Ovary (tissue), 9 donors: ENCODE results near the gene SLC5A6. TPM values are rescaled to one million over a fixed set of nuclear protein-coding genes. Genes with fewer than 3 reads are reported as not detected.
A peak's percentile ranks its signal among the peaks of the same experiment; 100 is the strongest.
"Not testable (repeated sequence)": the region's sequence is repeated elsewhere in the genome, so short reads cannot be mapped to it uniquely, and the experiment has no call there.

ENCODE experiments used
- DNase-seq, 5 donors: peaks; one replicate each; pipeline ENCODE4 v3.0.0-alpha.2; 2019 to 2020
- H3K27ac ChIP-seq, 2 donors: fragments of 200-600 bp; one replicate each; pipeline versions ENCODE4 v1.5.1 to v1.8.0; 2019 to 2022
- H3K27me3 ChIP-seq: fragments of 200-600 bp; one replicate; pipeline ENCODE4 v1.8.0; 2022
- H3K36me3 ChIP-seq: fragments of 200-600 bp; sonication (generic); one replicate; pipeline ENCODE4 v1.5.1; 2019
- H3K4me1 ChIP-seq: one replicate; pipeline ENCODE4 v1.8.1; 2013; ENCODE audit warnings: mild to moderate bottlenecking, moderate library complexity; ENCODE audit not compliant: insufficient read depth
- H3K4me3 ChIP-seq: fragments of 200-600 bp; sonication (generic); one replicate; pipeline ENCODE4 v1.5.1; 2017
- H3K9me3 ChIP-seq, 2 donors: fragments of 200-600 bp in 1 of 2; sonication (generic) in 1 of 2; one replicate each; pipeline versions ENCODE4 v1.5.1 to v1.8.1; 2013 to 2019; ENCODE audit warnings: mild to moderate bottlenecking in 1 of 2, moderate library complexity in 1 of 2
- EP300 ChIP-seq: sonication (generic); formaldehyde crosslinking; IDR thresholded peaks from one replicate; pipeline ENCODE4 v1.6.1; 2017; ENCODE audit warnings: antibody characterized with exemption
- POLR2A ChIP-seq: fragments of 450-650 bp; IDR thresholded peaks from one replicate; pipeline ENCODE4 v1.6.1; 2017; ENCODE audit warnings: antibody characterized with exemption, mild to moderate bottlenecking, moderate library complexity
- WGBS, 3 donors: extraction: QIAGEN DNeasy Blood & Tissue Kit in 1 of 3; methylation state at CpG; one replicate each; pipeline versions ENCODE4 v1.1.5 to v1.1.7; 2013 to 2017; 5-methylcytosine and 5-hydroxymethylcytosine counted together
- intact Hi-C, 4 donors: fragments of 100-400 bp; cut with DNase I; formaldehyde crosslinking; loops; one replicate each; pipeline versions ENCODE4 v1.11.0 to v1.15.1; 2022 to 2023
- polyA plus RNA-seq, 2 donors: library from polyadenylated mRNA; stranded (reverse); fragments of 200-250 nt in 1 of 2; fragments of 350-450 nt in 1 of 2; fragmentation: Illumina TruSeq in 1 of 2; extraction: RNeasy Lipid Tissue Mini Kit (QIAGEN cat#74804) in 1 of 2; gene quantifications; one replicate each; pipeline ENCODE4 v1.2.3, GENCODE V29; 2013 to 2014
- total RNA-seq, 7 donors: library from RNA; depleted of rRNA in 2 of 7; stranded (reverse); fragments of >200 nt in 2 of 7; fragmentation: NEBNext Ultra II Directional in 3 of 7; extraction: Animal tissue kit (Norgen Biotek cat#: 25700) in 3 of 7; gene quantifications; one replicate each; pipeline versions ENCODE4 v1.1.0 to v1.2.4, GENCODE V29; 2016 to 2023
- TF ChIP-seq, protein P1 (sequence below), 3 donors: fragments of 450-650 bp in 2 of 3; fragments of 200-600 bp in 1 of 3; IDR thresholded peaks; one replicate each; pipeline versions ENCODE4 v1.5.1 to v1.8.0; 2016 to 2022; ENCODE audit warnings: antibody characterized with exemption in 3 of 3, mild to moderate bottlenecking in 1 of 3
- donor health status: DM: no; HTN: no; CAD: no; lungs with moderate emphysema.
- donor health status: DM: no; HTN: no; CAD: no.
- donor health status: Bipolar disorder and iron deficiency.
- donor health status: DM: yes; HTN: yes; CAD: no.
- donor health status: DM: no; HTN: no; CAD: no.
- donor health status: DM: yes; HTN: yes; CAD: no.

The SLC5A6 gene
- total and polyA plus RNA-seq, 9 donors: 11.2 to 37.9 (median 19.2) TPM

DNA sequence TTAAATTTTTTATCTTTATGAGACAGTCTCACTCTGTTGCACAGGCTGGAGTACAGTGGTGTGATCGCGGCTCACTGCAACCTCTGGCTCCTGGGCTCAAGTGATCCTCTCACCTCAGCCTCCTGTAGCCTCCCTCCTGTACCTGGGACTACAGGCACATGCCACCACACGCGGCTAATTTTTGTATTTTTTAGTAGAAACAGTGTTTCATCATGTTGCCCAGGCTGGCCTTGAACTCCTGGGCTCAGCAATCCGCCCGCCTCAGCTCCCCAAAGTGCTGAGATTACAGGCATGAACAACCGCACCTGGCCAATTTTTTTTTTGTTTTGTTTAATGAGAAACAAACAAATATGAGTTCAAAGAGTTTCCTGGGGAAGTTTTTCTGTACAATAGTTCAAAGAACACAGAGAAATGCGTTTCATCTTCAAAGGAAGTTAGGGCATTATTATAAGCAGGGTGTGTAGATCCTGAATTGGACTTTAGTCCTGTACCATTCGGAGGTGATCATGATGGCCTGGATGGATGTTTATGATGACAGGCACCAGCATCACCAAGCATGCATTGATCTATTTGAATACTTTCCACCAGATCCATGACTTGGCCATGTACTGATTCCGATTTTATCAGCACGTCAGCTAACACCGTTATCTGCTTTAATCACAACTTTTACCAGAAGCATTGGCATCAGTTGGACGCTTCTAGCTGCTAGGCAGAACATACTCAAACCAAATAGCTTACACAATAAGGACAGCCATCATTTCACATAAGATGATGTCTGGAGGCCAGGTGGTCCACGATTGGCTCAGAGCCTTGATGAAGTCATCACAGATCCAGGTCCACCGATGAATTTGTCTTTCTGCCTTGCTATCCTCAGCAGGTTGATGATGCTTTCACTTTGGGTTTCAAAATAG lies 34.4 kb downstream of the SLC5A6 start:
- WGBS, 3 donors: 68 to 82% (median 71%) methylated on average over 15 of the region's 15 CpGs
- intact Hi-C loops: no loop called here
- H3K27me3 ChIP-seq: no peaks in the 10 kb centered on the region
- no peak overlapping the region for H3K4me3 ChIP-seq
- H3K36me3 ChIP-seq: no peaks in the 10 kb centered on the region
- no peak for DNase-seq
- no peak overlapping the region for H3K27ac ChIP-seq
- TF ChIP-seq, protein P1, sequence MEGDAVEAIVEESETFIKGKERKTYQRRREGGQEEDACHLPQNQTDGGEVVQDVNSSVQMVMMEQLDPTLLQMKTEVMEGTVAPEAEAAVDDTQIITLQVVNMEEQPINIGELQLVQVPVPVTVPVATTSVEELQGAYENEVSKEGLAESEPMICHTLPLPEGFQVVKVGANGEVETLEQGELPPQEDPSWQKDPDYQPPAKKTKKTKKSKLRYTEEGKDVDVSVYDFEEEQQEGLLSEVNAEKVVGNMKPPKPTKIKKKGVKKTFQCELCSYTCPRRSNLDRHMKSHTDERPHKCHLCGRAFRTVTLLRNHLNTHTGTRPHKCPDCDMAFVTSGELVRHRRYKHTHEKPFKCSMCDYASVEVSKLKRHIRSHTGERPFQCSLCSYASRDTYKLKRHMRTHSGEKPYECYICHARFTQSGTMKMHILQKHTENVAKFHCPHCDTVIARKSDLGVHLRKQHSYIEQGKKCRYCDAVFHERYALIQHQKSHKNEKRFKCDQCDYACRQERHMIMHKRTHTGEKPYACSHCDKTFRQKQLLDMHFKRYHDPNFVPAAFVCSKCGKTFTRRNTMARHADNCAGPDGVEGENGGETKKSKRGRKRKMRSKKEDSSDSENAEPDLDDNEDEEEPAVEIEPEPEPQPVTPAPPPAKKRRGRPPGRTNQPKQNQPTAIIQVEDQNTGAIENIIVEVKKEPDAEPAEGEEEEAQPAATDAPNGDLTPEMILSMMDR (IDR thresholded peaks at IDR 0.05): no peak
- no peak for TF ChIP-seq EP300
- TF ChIP-seq POLR2A: no peak
- H3K4me1 ChIP-seq: peaks cover 14% of the 10 kb centered on the region
- H3K9me3 ChIP-seq: no peaks in the 10 kb centered on the region

DNA sequence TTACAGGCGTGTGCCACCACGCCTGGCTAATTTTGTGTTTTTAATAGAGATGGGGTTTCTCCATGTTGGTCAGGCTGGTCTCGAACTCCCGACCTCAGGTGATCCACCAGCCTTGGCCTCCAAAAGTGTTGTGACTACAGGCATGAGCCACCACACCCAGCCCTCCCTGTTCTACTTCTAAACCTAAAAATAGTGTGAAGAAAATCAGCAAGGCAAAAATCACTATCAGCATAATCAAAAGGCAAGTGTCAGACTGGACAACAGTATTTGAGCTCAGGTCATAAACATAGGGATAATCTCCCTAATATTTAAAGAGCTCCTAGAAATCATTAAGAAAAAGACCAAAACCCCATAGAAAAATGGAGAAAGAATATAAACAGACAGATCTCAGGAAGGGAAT lies 36.3 kb downstream of the SLC5A6 start:
- DNase-seq, intact Hi-C loops, H3K4me1 ChIP-seq, H3K27ac ChIP-seq, H3K4me3 ChIP-seq, H3K9me3 ChIP-seq, H3K27me3 ChIP-seq, H3K36me3 ChIP-seq: not testable (repeated sequence)
- WGBS, 3 donors: 92 to 98% (median 94%) methylated on average over 4 of the region's 4 CpGs

DNA sequence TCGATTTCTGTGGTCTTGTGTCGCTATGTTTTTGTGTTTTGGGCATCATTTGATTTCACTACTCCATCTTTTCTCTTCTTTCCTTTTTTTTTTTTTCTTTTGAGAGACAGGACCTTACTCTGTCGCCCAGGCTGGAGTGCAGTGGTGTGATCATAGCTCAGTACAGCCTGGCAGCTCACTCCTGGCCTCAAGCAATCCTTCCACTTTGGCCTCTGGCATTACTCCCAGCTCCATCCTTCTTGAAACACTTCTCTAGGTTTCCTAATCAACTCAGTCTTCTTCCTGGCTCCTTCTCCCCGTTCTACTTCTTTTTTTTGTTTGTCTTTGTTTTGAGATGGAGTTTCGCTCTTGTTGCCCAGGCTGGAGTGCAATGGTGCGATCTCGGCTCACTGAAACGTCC lies 36.7 kb downstream of the SLC5A6 start:
- TF ChIP-seq POLR2A: no peak
- Histone ChIP-seq H3K36me3 (no peaks in the 10 kb centered on the region), H3K9me3 (no peaks in the 10 kb centered on the region), H3K27me3 (no peaks in the 10 kb centered on the region), H3K27ac (no peak overlapping the region), H3K4me3 (no peak overlapping the region), H3K4me1 (peaks cover 9% of the 10 kb centered on the region)
- WGBS, 3 donors: 57 to 58% (median 57%) methylated on average over 8 of the region's 8 CpGs
- DNase-seq: peak in 2 of 5 donors; percentile 52 to 69
- intact Hi-C loops: no loop called here

DNA sequence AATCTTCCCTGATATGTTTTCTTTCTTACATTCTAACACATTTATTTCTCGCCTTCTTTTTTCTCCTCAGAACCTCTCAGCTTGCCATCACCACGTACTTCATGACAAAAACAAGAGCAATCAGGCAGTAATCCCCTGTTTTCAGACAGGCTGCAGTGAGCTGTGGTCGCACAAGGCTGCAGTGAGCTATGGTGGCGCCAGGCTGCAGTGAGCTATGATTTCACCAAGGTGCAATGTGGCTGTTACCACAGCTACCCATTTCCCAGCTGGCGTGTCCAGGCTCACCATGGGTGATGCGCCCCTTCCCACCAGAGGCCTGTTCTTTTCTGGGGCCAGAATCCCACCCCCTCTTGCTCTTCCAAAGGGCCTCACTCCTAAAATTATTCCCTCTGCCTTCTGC lies 37.4 kb downstream of the SLC5A6 start:
- TF ChIP-seq POLR2A: no peak
- no peak for TF ChIP-seq EP300
- TF ChIP-seq, protein P1 (IDR thresholded peaks at IDR 0.05): no peak
- Histone ChIP-seq H3K36me3 (no peaks in the 10 kb centered on the region), H3K27ac (no peak overlapping the region), H3K9me3 (no peaks in the 10 kb centered on the region), H3K4me3 (no peak overlapping the region), H3K4me1 (peaks cover 6% of the 10 kb centered on the region), H3K27me3 (no peaks in the 10 kb centered on the region)
- DNase-seq: no peak
- intact Hi-C loops: no loop called here
- WGBS, 3 donors: 89 to 90% (median 89%) methylated on average over 6 of the region's 6 CpGs

DNA sequence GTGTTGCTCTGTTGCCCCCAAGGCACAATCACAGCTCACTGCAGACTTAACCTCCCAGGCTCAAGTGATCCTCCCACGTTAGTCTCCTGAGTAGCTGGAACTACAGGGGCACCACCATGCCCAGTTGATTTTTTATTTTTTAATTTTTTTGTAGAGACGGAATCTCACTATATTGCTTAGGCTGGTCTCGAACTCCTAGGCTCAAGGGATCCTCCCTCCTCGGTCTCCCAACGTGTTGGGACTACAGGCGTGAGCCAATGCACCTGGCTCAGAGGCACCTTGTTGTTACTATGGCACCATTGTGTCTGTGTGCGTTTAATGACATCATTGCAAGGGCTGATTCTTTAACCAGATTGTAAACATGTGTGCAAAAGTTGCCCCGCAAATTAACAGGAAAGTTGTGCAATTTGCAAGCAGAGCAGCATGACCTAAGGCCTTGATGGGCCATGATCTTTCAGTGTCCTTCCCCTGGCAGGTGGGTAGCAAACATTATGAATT lies 40.7 kb downstream of the SLC5A6 start:
- 84 to 89% (median 85%) methylated on average over 8 of the region's 8 CpGs for WGBS, 3 donors
- peaks cover 2% of the 10 kb centered on the region for H3K4me1 ChIP-seq
- no peaks in the 10 kb centered on the region for H3K9me3 ChIP-seq
- no peak for DNase-seq
- H3K4me3 ChIP-seq: no peak overlapping the region
- no peak overlapping the region for H3K27ac ChIP-seq
- intact Hi-C loops: no loop called here
- H3K36me3 ChIP-seq: no peaks in the 10 kb centered on the region
- no peaks in the 10 kb centered on the region for H3K27me3 ChIP-seq
- TF ChIP-seq EP300 (no peak), POLR2A (no peak)
- TF ChIP-seq, protein P1 (IDR thresholded peaks at IDR 0.05): no peak
